Adrenal gland (tissue), 12 donors: ENCODE data around the gene GPRC5B. TPM values are rescaled to one million over a fixed set of nuclear protein-coding genes. Genes with fewer than 3 reads are reported as not detected.

ENCODE experiments used
- DNase-seq, 7 donors: peaks; one replicate each; pipeline ENCODE4 v3.0.0-alpha.2; 2019 to 2020
- H3K27ac ChIP-seq, 5 donors: fragments of 200-600 bp; sonication (generic) in 4 of 5; 1 replicate in 3 of 5; 2 replicates in 2 of 5; pipeline versions ENCODE4 v1.5.1 to v1.8.0; 2016 to 2020; ENCODE audit warnings: mild to moderate bottlenecking in 1 of 5
- H3K27me3 ChIP-seq: fragments of 200-600 bp; 2 replicates; pipeline ENCODE4 v1.8.0; 2021
- H3K36me3 ChIP-seq, 2 donors: fragments of 200-600 bp; replicated peaks in 1 of 2; 1 replicate in 1 of 2; 2 replicates in 1 of 2; pipeline versions ENCODE4 v1.5.1 to v1.8.0; 2018 to 2022
- H3K4me1 ChIP-seq, 2 donors: fragments of 200-600 bp; replicated peaks in 1 of 2; 1 replicate in 1 of 2; 2 replicates in 1 of 2; pipeline versions ENCODE4 v1.5.1 to v1.8.0; 2018 to 2021
- H3K4me3 ChIP-seq, 4 donors: fragments of 200-600 bp; sonication (generic) in 3 of 4; one replicate each; pipeline ENCODE4 v1.5.1; 2016 to 2018
- H3K9me3 ChIP-seq, 3 donors: fragments of 200-600 bp; sonication (generic) in 1 of 3; replicated peaks in 1 of 3; 1 replicate in 2 of 3; 2 replicates in 1 of 3; pipeline versions ENCODE4 v1.5.1 to v1.8.0; 2016 to 2021
- POLR2A ChIP-seq, 2 donors: fragments of 450-650 bp; IDR thresholded peaks; one replicate each; pipeline ENCODE4 v1.6.1; 2017; ENCODE audit warnings: antibody characterized with exemption in 2 of 2, mild to moderate bottlenecking in 2 of 2, moderate library complexity in 1 of 2
- WGBS, 4 donors: extraction: QIAGEN DNeasy Blood & Tissue Kit in 2 of 4; methylation state at CpG; one replicate each; pipeline versions ENCODE4 v1.1.5 to v1.1.7; 2013 to 2017; 5-methylcytosine and 5-hydroxymethylcytosine counted together
- intact Hi-C, 2 donors: fragments of 100-400 bp; cut with DNase I; formaldehyde crosslinking; loops; one replicate each; pipeline versions ENCODE4 v1.14.1 to v1.15.0; 2022 to 2023
- polyA plus RNA-seq, 3 donors: library from polyadenylated mRNA; stranded (reverse); fragments of 200-250 nt in 2 of 3; fragments of 350-450 nt in 1 of 3; fragmentation: Illumina TruSeq in 1 of 3; extraction: RNeasy Lipid Tissue Mini Kit (QIAGEN cat#74804) in 1 of 3; gene quantifications; one replicate each; pipeline ENCODE4 v1.2.3, GENCODE V29; 2013 to 2014
- total RNA-seq, 9 donors: library from RNA; depleted of rRNA in 4 of 9; stranded (reverse); fragments of >200 nt in 4 of 9; fragments of 120-200 nt in 1 of 9; fragmentation: NEBNext Ultra II Directional in 1 of 9; extraction: Animal tissue kit (Norgen Biotek cat#: 25700) in 1 of 9; gene quantifications; one replicate each; pipeline versions ENCODE4 v1.1.0 to v1.2.4, GENCODE V29; 2013 to 2023
- TF ChIP-seq, protein P1 (sequence below), 6 experiments: fragments of 450-650 bp in 4 of 6; fragments of 200-600 bp in 2 of 6; sonication (generic) in 1 of 6; IDR thresholded peaks; 1 replicate in 5 of 6; 2 replicates in 1 of 6; pipeline versions ENCODE4 v1.5.1 to v1.8.0; 2016 to 2021; ENCODE audit warnings: antibody characterized with exemption in 6 of 6, mild to moderate bottlenecking in 2 of 6, moderate library complexity in 1 of 6
- donor health status: healthy with polysubstance abuse.
- donor health status: Bipolar disorder and iron deficiency.
- donor health status: DM: yes; HTN: yes; CAD: no.
- donor health status: DM: no; HTN: no; CAD: no.
- donor health status: DM: no; HTN: no; CAD: no.
- donor health status: DM: yes; HTN: yes; CAD: no.

Gene GPRC5B
- total and polyA plus RNA-seq, 12 donors = 7.9 to 26.4 (median 22.0) TPM

DNA sequence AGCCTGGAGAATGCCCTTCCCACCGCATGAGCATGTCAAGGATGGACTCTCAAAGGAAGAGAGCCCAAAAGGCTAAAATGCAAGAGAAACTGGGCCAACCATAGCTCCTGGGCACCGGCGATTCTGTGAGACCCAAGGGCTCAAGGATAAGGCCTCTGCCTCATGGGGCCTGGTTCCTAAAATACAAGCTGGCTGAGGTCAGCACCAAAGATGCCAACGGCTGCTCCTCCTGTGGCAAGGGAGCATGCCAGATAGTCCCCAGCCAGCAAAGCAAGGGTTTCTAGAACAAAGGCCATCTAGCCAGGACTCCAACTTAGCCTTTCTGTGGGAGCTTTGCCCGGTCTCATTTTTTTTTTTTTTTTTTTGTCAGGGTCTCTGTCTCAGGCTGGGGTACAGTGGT is 20.1 kb downstream of the GPRC5B start:
- WGBS, 4 donors = 82 to 92% (median 87%) methylated on average over 5 of the region's 5 CpGs
- Histone ChIP-seq H3K4me3 (no peak overlapping the region), H3K27me3 (no peaks in the 10 kb centered on the region), H3K36me3 (no peaks in the 10 kb centered on the region), H3K9me3 (no peaks in the 10 kb centered on the region), H3K27ac (no peak overlapping the region), H3K4me1 (no peaks in the 10 kb centered on the region)
- TF ChIP-seq POLR2A (IDR thresholded peaks at IDR 0.05) = no peak
- TF ChIP-seq, protein P1, sequence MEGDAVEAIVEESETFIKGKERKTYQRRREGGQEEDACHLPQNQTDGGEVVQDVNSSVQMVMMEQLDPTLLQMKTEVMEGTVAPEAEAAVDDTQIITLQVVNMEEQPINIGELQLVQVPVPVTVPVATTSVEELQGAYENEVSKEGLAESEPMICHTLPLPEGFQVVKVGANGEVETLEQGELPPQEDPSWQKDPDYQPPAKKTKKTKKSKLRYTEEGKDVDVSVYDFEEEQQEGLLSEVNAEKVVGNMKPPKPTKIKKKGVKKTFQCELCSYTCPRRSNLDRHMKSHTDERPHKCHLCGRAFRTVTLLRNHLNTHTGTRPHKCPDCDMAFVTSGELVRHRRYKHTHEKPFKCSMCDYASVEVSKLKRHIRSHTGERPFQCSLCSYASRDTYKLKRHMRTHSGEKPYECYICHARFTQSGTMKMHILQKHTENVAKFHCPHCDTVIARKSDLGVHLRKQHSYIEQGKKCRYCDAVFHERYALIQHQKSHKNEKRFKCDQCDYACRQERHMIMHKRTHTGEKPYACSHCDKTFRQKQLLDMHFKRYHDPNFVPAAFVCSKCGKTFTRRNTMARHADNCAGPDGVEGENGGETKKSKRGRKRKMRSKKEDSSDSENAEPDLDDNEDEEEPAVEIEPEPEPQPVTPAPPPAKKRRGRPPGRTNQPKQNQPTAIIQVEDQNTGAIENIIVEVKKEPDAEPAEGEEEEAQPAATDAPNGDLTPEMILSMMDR (IDR thresholded peaks at IDR 0.05) = no peak
- intact Hi-C loops = no loop called here
- no peak for DNase-seq

DNA sequence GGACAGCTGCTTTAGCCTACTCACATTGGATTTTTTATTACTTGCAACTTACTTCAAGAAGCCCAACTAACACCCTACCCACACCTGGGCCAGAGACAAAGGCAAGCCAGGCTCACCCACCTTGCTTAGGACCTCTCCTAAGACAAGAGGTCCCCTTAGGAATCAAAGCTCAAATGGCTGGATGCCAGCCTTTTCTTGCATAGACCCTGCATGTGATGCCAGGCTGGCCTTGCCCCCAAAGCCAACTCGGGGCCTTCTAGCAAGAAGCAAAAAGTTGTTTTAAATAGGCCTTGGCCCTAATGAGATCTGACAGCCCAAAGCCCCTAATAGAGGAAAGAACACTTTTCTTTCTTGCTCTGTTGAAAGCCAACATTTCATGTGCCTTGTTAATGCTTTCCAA is 20.7 kb downstream of the GPRC5B start:
- Histone ChIP-seq H3K4me1 (no peaks in the 10 kb centered on the region), H3K27ac (no peak overlapping the region), H3K36me3 (no peaks in the 10 kb centered on the region), H3K27me3 (no peaks in the 10 kb centered on the region), H3K9me3 (no peaks in the 10 kb centered on the region), H3K4me3 (no peak overlapping the region)
- TF ChIP-seq, protein P1 (IDR thresholded peaks at IDR 0.05) = no peak
- no peak for TF ChIP-seq POLR2A (IDR thresholded peaks at IDR 0.05)
- intact Hi-C loops = no loop called here
- DNase-seq = no peak
- WGBS, 4 donors = 20 to 68% (median 47%) methylated on average over 1 of the region's 1 CpG

DNA sequence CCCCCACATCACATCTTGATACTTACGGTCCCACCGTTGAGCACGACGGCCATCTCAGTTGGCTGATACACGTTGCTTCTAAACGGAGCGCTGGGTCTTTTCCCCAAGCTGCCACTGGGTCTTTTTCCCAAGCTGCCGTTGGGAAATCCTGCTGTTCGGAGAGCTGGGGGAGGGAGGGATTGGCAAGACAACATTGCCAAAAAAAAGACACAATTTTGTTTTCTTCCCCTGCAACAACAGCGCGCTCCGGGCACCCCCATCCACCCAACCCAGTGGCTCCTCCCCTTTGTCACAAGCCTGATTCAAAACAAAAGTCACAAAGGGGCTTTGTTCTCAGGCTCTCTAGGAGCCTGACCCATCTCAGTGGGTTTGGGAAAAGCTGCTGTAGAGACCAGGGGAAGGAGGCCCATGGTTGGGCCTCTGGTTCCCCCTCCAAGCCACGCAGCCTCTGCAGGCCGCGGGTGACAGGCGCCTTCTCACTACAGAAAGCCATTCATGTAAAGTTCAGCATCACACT is 22.8 kb downstream of the GPRC5B start:
- DNase-seq = no peak
- H3K27me3 ChIP-seq = no peaks in the 10 kb centered on the region
- H3K27ac ChIP-seq = no peak overlapping the region
- no peaks in the 10 kb centered on the region for H3K36me3 ChIP-seq
- WGBS, 4 donors = 78 to 86% (median 84%) methylated on average over 16 of the region's 16 CpGs
- intact Hi-C loops = no loop called here
- no peak overlapping the region for H3K4me3 ChIP-seq
- no peak for TF ChIP-seq POLR2A (IDR thresholded peaks at IDR 0.05)
- TF ChIP-seq, protein P1 (IDR thresholded peaks at IDR 0.05) = no peak
- H3K4me1 ChIP-seq = no peaks in the 10 kb centered on the region
- no peaks in the 10 kb centered on the region for H3K9me3 ChIP-seq

DNA sequence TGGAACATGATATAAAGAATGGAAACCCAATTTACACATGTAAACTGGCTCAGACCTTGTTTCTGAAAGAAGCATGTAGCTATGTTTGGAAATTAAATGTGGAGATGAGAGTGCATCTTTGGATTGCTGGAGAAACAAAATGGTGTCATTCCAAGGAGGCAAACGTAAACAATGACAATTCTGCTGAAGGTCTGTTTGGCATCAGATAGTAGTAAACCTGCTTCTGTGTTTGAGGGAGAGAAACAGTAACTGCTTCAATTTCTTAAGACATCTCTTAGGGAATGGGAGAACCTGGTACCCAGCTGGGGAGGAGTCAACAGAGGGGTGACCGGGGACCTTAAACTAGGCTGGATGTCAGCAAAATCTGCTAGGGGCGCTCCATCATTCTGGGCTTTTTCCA is 23.5 kb downstream of the GPRC5B start:
- intact Hi-C loops = no loop called here
- no peak for DNase-seq
- no peak for TF ChIP-seq POLR2A (IDR thresholded peaks at IDR 0.05)
- TF ChIP-seq, protein P1 (IDR thresholded peaks at IDR 0.05) = no peak

More for the DNA sequence above, 23.5 kb downstream of the GPRC5B start:
- Histone ChIP-seq H3K27ac (no peak overlapping the region), H3K4me3 (no peak overlapping the region), H3K9me3 (no peaks in the 10 kb centered on the region), H3K4me1 (no peaks in the 10 kb centered on the region), H3K36me3 (no peaks in the 10 kb centered on the region), H3K27me3 (no peaks in the 10 kb centered on the region)
- WGBS, 4 donors = 94 to 98% (median 95%) methylated on average over 3 of the region's 3 CpGs
